GM19193 (cell line): Measurements from ENCODE around the gene CIROP.

Source experiments
- POLR2A ChIP-seq: IDR thresholded peaks from 4 replicates; pipeline ENCODE4 v1.6.1; 2011; ENCODE audit not compliant: insufficient read depth, insufficient read length; ENCODE audit errors: extremely low read depth

The CIROP gene

GRCh38 chr14:23070262-23071129, 34.3 kb downstream of the CIROP start:
- no peak for TF ChIP-seq POLR2A

GRCh38 chr14:23069413-23069806, 35.4 kb downstream of the CIROP start:
- no peak for TF ChIP-seq POLR2A

- TF ChIP-seq POLR2A = no peak
These were observed 35.9 kb downstream of the CIROP start for GRCh38 chr14:23068789-23069412.

GRCh38 chr14:23067847-23068788, 36.7 kb downstream of the CIROP start:
- TF ChIP-seq POLR2A = no peak

DNA sequence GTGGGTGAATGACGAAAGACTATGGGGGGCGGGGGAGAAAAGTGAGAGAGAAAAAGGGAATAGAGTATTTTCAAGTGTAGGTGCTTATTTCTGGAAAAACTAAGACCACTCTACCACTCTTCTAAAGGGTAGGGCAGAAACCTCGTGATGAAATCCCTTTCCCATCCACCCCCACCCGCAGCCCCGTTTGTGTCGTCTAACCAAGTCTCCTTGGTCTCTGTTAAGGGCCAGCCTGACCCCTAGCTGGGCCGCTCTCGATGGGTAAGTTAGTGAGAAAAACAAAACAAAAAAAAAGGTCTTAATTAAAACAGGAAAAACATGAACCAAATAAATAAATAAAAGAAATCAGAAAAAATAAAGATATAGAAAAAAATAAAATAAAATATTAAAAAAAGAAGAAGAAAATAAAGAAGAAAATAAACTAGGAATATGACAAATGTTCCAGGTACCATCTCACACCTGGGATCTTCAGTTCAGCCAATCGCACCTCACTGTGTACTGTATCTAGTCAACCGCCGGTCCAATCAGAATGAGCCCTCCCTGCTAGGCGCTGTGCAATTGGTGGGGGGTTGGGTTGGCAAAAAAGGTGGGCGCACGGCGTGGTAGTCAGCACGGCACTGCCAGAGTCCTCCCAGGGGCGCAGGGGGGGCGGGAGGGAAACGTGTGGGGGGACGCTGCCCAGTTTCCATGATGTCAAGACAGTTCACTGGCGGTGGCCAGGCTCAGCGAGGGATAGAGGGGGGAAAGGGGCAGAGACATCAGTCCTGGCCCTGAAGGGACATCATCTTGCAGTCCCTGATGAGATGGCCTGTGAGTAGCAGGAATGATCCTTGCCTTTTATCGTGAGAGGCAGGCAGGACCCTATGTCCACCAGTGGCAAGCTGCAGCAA, 37.7 kb downstream of the CIROP start:
- no peak for TF ChIP-seq POLR2A

DNA sequence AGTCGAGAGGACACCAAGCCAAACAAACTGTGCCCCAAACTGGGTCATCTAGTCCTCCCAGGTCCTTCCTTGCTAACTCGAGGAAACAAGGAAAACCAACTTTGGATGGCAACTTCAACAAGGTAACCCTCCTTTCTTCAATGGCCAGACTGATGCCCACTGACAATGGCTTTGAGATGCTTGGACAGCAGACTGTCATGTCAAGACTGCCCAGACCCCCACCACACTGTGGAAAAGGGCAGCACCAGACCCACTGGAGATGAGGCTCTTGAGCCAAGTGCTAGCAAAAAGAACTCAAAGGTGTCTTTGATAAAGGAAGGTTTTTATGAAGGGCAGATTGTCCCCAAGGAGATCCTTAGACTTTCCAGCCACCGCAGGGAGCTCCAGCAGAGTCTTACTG, 38.4 kb downstream of the CIROP start:
- no peak for TF ChIP-seq POLR2A

- no peak for TF ChIP-seq POLR2A
These were observed 41.2 kb downstream of the CIROP start for GRCh38 chr14:23063601-23064000.

GRCh38 chr14:23062002-23062401, 42.8 kb downstream of the CIROP start:
- no peak for TF ChIP-seq POLR2A

DNA sequence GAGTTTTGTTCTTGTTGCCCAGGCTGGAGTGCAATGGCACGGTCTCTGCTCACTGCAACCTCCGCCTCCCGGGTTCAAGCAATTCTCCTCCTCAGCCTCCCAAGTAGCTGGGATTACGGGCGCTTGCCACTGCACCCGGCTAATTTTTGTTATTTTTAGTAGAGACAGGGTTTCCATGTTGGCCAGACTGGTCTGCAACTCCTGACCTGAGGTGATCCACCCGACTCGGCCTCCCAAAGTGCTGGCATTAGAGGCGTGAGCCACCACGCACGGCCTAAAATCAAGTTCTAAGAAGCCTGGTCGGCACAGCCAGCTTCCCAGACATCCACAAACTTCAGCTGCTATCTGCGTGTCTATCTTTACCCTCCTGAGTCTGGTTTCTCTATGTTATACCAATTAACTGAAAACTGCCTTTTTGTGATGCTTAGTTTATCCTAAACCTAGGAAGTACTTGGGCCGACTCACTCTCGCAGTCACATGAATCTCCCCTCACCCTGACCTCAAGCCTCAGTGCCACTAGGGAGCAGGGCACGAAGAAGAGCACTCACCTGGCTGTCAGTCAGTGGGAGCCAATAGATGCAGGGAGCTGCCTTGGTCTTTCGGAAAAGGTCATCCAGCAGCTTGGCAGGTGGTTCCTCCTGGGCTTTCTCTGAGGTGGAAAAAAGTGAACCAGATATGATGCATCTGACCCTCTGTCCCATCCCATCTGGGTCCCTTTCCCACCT, 44.1 kb downstream of the CIROP start:
- TF ChIP-seq POLR2A = no peak

GRCh38 chr14:23058654-23059504, 45.9 kb downstream of the CIROP start:
- TF ChIP-seq POLR2A = no peak

- no peak for TF ChIP-seq POLR2A
These were observed 46.8 kb downstream of the CIROP start for GRCh38 chr14:23057757-23058653.
